Testis (tissue), 3 donors: Measurements from ENCODE around the gene ACAP3. TPM values are rescaled to one million over a fixed set of nuclear protein-coding genes. Genes with fewer than 3 reads are reported as not detected.
A peak's percentile ranks its signal among the peaks of the same experiment; 100 is the strongest.

Experiments
- DNase-seq: peaks from one replicate; pipeline ENCODE4 v3.0.0-alpha.2; 2019
- H3K27ac ChIP-seq, 2 donors: fragments of 200-600 bp; sonication (generic); one replicate each; pipeline ENCODE4 v1.5.1; 2019
- H3K27me3 ChIP-seq: fragments of 200-600 bp; sonication (generic); one replicate; pipeline ENCODE4 v1.5.1; 2019
- H3K36me3 ChIP-seq: fragments of 200-600 bp; sonication (generic); one replicate; pipeline ENCODE4 v1.5.1; 2017; ENCODE audit warnings: low read depth; ENCODE audit errors: missing control alignments
- H3K4me1 ChIP-seq: fragments of 200-600 bp; sonication (generic); one replicate; pipeline ENCODE4 v1.5.1; 2019
- H3K4me3 ChIP-seq, 2 donors: fragments of 200-600 bp; sonication (generic); one replicate each; pipeline ENCODE4 v1.5.1; 2017 to 2019
- H3K9me3 ChIP-seq: fragments of 200-600 bp; sonication (generic); one replicate; pipeline ENCODE4 v1.5.1; 2017
- CTCF ChIP-seq, 3 experiments: fragments of 450-650 bp in 2 of 3; fragments of 200-600 bp in 1 of 3; sonication (generic) in 1 of 3; IDR thresholded peaks; one replicate each; pipeline ENCODE4 v1.5.1; 2016 to 2019; ENCODE audit warnings: antibody characterized with exemption in 3 of 3, mild to moderate bottlenecking in 2 of 3, moderate library complexity in 1 of 3
- POLR2A ChIP-seq: fragments of 450-650 bp; IDR thresholded peaks from one replicate; pipeline ENCODE4 v1.6.1; 2017; ENCODE audit warnings: antibody characterized with exemption, mild to moderate bottlenecking, moderate library complexity
- WGBS, 2 donors: methylation state at CpG; one replicate each; pipeline ENCODE4 v1.1.5; 2018; 5-methylcytosine and 5-hydroxymethylcytosine counted together
- intact Hi-C: fragments of 100-400 bp; cut with DNase I; formaldehyde crosslinking; loops from one replicate; pipeline ENCODE4 v1.15.1; 2023; ENCODE audit warnings: low total_unique reads
- polyA plus RNA-seq: library from polyadenylated mRNA; stranded (reverse); fragments of 350-450 nt; fragmentation: Illumina TruSeq; extraction: RNeasy Lipid Tissue Mini Kit (QIAGEN cat#74804); gene quantifications from one replicate; pipeline ENCODE4 v1.2.3, GENCODE V29; 2014; ENCODE audit warnings: low read depth, low replicate concordance; ENCODE audit not compliant: insufficient read depth
- total RNA-seq, 2 donors: library from RNA; depleted of rRNA; stranded (reverse); fragments of >200 nt; gene quantifications; one replicate each; pipeline ENCODE4 v1.2.3, GENCODE V29; 2016

ACAP3 gene
- total and polyA plus RNA-seq, 3 donors from 2014 or later = 16.8 to 62.7 (median 53.0) TPM

- no peak overlapping the region for H3K27ac ChIP-seq
- no peaks in the 10 kb centered on the region for H3K27me3 ChIP-seq
- H3K36me3 ChIP-seq = no peaks in the 10 kb centered on the region
- H3K4me1 ChIP-seq = peaks cover 30% of the 10 kb centered on the region
- no peaks in the 10 kb centered on the region for H3K9me3 ChIP-seq
- no peak for DNase-seq
- intact Hi-C loops = no loop called here
- peak in 1 of 3 experiments; percentile 24 for TF ChIP-seq CTCF (IDR thresholded peaks at IDR 0.05)
- TF ChIP-seq POLR2A = no peak
- H3K4me3 ChIP-seq = no peak overlapping the region
- 96% methylated on average over 5 to 8 of the region's 9 CpGs for WGBS, 2 donors
Measured at GRCh38 chr1:1302006-1302430, 5.7 kb downstream of the ACAP3 start.

DNA sequence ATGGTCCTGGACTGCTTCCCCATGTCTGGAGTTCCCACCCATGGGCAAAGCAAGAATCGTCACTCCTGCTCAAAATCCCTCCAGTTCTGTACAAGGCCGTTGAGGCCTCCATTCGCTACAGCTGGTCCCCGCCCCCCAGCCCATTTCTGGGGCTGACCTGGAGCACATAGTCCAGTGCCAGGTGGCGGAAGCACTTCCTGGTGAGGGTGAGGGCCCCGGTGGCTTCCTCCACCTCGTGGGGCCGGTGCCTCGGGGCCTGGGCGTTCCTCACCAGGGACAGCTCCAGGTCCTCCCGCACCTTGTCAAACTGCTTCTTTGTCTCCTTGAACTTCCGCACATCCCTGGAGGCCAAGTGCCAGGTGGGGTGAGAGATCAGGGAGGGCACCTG lies 7.4 kb downstream of the ACAP3 start:
- Histone ChIP-seq H3K9me3 (no peaks in the 10 kb centered on the region), H3K27ac (no peak overlapping the region), H3K27me3 (no peaks in the 10 kb centered on the region), H3K4me3 (no peak overlapping the region), H3K36me3 (no peaks in the 10 kb centered on the region), H3K4me1 (peaks cover 14% of the 10 kb centered on the region)
- DNase-seq = no peak
- no peak for TF ChIP-seq POLR2A
- no peak for TF ChIP-seq CTCF (IDR thresholded peaks at IDR 0.05)
- intact Hi-C loops = no loop called here
- 86 to 88% methylated on average over 12 of the region's 12 CpGs for WGBS, 2 donors

DNA sequence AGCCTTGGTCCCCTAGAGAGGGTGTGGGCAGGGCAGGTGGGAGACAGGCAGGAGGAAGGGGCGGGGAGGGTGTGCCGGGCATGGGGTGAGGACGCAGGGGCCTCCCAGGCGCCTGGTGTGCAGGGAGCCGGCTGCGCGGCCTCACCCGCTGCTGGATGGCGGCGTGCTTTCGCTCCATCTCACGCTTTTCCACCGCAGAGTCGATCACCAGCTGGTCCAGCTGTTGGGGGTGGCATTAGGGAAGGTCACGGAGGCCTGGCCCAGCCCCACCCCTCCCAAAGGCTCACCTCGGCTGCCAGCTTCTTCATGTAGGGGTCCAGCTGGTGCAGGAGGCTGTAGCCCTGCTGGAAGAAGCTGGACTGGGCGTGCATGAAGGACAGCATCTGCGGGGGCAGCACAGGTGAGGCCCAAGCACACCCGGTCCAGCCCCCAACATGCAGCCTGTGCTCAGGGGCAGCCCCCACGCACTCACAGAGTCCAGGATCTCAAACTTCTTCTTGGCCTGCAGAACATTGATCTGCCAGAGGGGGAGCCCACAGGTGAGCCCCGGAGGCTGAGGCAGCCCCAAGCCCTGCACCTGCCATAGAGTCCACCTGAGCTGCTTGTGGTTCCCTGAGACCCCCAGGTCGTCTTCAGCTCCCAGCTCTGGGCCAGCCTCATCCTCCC lies 7.9 kb downstream of the ACAP3 start:
- no peak overlapping the region for H3K27ac ChIP-seq
- TF ChIP-seq POLR2A = no peak
- no peak for TF ChIP-seq CTCF (IDR thresholded peaks at IDR 0.05)
- intact Hi-C loops = no loop called here
- no peaks in the 10 kb centered on the region for H3K36me3 ChIP-seq
- no peak overlapping the region for H3K4me3 ChIP-seq
- H3K27me3 ChIP-seq = no peaks in the 10 kb centered on the region
- no peaks in the 10 kb centered on the region for H3K9me3 ChIP-seq
- 86 to 92% methylated on average over 21 to 22 of the region's 22 CpGs for WGBS, 2 donors
- DNase-seq = no peak
- H3K4me1 ChIP-seq = peaks cover 8% of the 10 kb centered on the region

DNA sequence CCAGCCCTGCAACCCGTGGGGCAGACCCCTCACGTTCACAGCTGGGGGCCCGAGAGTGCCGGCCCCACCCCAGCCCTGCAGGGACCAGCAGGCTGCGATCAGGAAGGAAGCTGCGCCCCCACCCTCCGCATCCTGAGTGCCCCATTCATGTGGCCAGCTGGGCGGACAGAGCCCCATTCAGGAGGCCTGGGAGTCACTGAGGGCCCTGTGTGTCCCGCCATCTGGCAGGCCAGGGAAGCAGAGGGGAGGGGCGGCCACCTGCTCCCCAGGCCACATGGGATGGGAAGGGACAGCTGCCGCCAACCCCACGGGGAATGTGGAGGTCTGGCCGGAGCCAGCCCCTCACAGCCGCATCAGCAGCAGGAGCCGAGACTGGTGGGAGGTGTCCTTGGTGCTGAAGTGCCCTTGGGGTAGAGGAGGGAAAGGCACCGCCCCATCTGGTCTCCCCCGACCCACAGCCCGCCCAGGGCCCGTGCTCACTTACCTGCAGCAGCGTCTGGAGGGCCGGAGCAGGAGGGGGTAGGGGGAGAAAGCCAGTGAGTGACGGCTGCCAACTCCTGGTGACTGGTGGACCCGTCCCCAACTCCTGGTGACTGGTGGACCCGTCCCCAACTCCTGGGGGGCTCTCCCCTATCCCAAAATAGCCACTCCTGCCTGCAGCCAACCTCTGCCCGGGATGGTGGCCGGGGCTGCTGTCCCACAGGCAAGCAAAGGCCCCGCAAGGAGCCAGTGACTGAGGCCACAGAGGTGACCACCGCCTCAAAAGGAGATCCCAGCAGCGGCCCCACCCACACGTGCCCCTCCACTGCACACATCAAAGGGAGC lies 8.7 kb downstream of the ACAP3 start:
- Histone ChIP-seq H3K4me1 (peaks cover 1% of the 10 kb centered on the region), H3K9me3 (no peaks in the 10 kb centered on the region), H3K27me3 (no peaks in the 10 kb centered on the region), H3K36me3 (no peaks in the 10 kb centered on the region), H3K4me3 (no peak overlapping the region), H3K27ac (no peak overlapping the region)
- 79 to 86% methylated on average over 7 to 28 of the region's 30 CpGs for WGBS, 2 donors
- intact Hi-C loops = no loop called here
- TF ChIP-seq CTCF (IDR thresholded peaks at IDR 0.05) (no peak), POLR2A (no peak)
- no peak for DNase-seq
